IMR-90 (cell line): ENCODE measurements around the gene TMPRSS2. TPM values are rescaled to one million over a fixed set of nuclear protein-coding genes. Genes with fewer than 3 reads are reported as not detected.
A peak's percentile ranks its signal among the peaks of the same experiment; 100 is the strongest.

ENCODE experiments used
- ATAC-seq: fragments of 200-7000 bp; cut with Tn5 transposase; 2 replicates; pipeline ENCODE4 v1.9.1; 2020; ENCODE audit warnings: low read depth, mild to moderate bottlenecking, moderate library complexity
- BruUV-seq: library from RNA; stranded (reverse); fragments of 400-500 nt; replicated peaks from 2 replicates; lab custom pipeline; 2021; lab: Mats Ljungman, UMichigan
- CTCF ChIA-PET: fragments of 300-600 bp; formaldehyde crosslinking; extraction: SDS; loops from one replicate; lab custom pipeline; 2021; ENCODE audit warnings: antibody characterized with exemption; lab: Yijun Ruan, JAX
- POLR2A ChIA-PET: fragments of 300-600 bp; sonication (Branson Sonifier 250); formaldehyde crosslinking; loops from one replicate; lab custom pipeline; 2022; ENCODE audit warnings: antibody characterized with exemption; ENCODE audit not compliant: unreplicated experiment; lab: Charles Lee
- DNase-seq: peaks from one replicate; pipeline ENCODE4 v3.0.0; 2013
- H2AFZ ChIP-seq: replicated peaks from 2 replicates; pipeline ENCODE3; 2013; ENCODE audit warnings: low read length, mild to moderate bottlenecking; ENCODE audit not compliant: poor library complexity
- H2AK5ac ChIP-seq: 2 replicates; pipeline ENCODE4 v1.6.1; 2013; ENCODE audit warnings: low read depth, low read length, inconsistent platforms
- H2AK9ac ChIP-seq: replicated peaks from 2 replicates; pipeline ENCODE3; 2013; ENCODE audit warnings: mild to moderate bottlenecking, low read depth, low read length, moderate library complexity; ENCODE audit not compliant: poor library complexity
- H2BK120ac ChIP-seq: 2 replicates; pipeline ENCODE4 v1.6.1; 2013; ENCODE audit warnings: low read depth, low read length, inconsistent platforms
- H2BK15ac ChIP-seq: 3 replicates; pipeline ENCODE4 v1.6.1; 2013; ENCODE audit warnings: low read depth, low read length, inconsistent platforms
- H2BK20ac ChIP-seq: 2 replicates; pipeline ENCODE4 v1.6.1; 2013; ENCODE audit warnings: low read depth, mild to moderate bottlenecking, inconsistent platforms, low read length, moderate library complexity
- H2BK5ac ChIP-seq: 2 replicates; pipeline ENCODE4 v1.6.1; 2013; ENCODE audit warnings: mild to moderate bottlenecking, low read depth, low read length, inconsistent platforms; ENCODE audit not compliant: poor library complexity, severe bottlenecking
- H3K14ac ChIP-seq: replicated peaks from 2 replicates; pipeline ENCODE4 v1.6.1; 2013; ENCODE audit warnings: low read depth, low read length, inconsistent platforms
- H3K18ac ChIP-seq: 2 replicates; pipeline ENCODE4 v1.6.1; 2013; ENCODE audit warnings: low read depth, low read length, control low read depth
- H3K23ac ChIP-seq: 2 replicates; pipeline ENCODE4 v1.6.1; 2013; ENCODE audit warnings: low read depth, low read length, inconsistent platforms
- H3K27ac ChIP-seq: 2 replicates; pipeline ENCODE4 v1.5.1; 2013; ENCODE audit warnings: mild to moderate bottlenecking, control low read depth, low read length; ENCODE audit not compliant: insufficient read depth
- H3K27me3 ChIP-seq: 2 replicates; pipeline ENCODE4 v1.6.1; 2013; ENCODE audit warnings: low read length; ENCODE audit not compliant: control insufficient read depth, insufficient read depth
- H3K36me3 ChIP-seq: 2 replicates; pipeline ENCODE4 v1.6.1; 2013; ENCODE audit warnings: low read length, mixed read lengths; ENCODE audit not compliant: control insufficient read depth, insufficient read depth
- H3K4ac ChIP-seq: 2 replicates; pipeline ENCODE4 v1.6.1; 2013; ENCODE audit warnings: low read depth, low read length, inconsistent platforms
- H3K4me1 ChIP-seq: 2 replicates; pipeline ENCODE4 v1.6.1; 2013; ENCODE audit warnings: low read length, mixed read lengths; ENCODE audit not compliant: control insufficient read depth, insufficient read depth
- H3K4me2 ChIP-seq: 2 replicates; pipeline ENCODE4 v1.6.1; 2013; ENCODE audit warnings: low read depth, mild to moderate bottlenecking, control low read depth, low read length, moderate library complexity
- H3K4me3 ChIP-seq: 2 replicates; pipeline ENCODE4 v1.5.1; 2013; ENCODE audit warnings: low read depth, mild to moderate bottlenecking, control low read depth, low read length, moderate library complexity; ENCODE audit not compliant: insufficient read depth
- H3K56ac ChIP-seq: 2 replicates; pipeline ENCODE4 v1.6.1; 2013; ENCODE audit warnings: low read length, inconsistent platforms; ENCODE audit not compliant: insufficient read depth; ENCODE audit errors: extremely low read depth
- H3K79me1 ChIP-seq, 2 experiments: 2 replicates each; pipeline ENCODE4 v1.6.1; 2013; ENCODE audit warnings: low read length in 2 of 2, inconsistent platforms in 1 of 2, low read depth in 1 of 2
- H3K9ac ChIP-seq: 2 replicates; pipeline ENCODE4 v1.6.1; 2013; ENCODE audit warnings: low read depth, low read length, control low read depth
- H3K9me1 ChIP-seq: 2 replicates; pipeline ENCODE4 v1.6.1; 2013; ENCODE audit warnings: low read length, inconsistent platforms; ENCODE audit not compliant: insufficient read depth
- H3K9me3 ChIP-seq: 2 replicates; pipeline ENCODE4 v1.6.1; 2013; ENCODE audit warnings: low read length; ENCODE audit not compliant: control insufficient read depth, insufficient read depth
- H4K20me1 ChIP-seq: 2 replicates; pipeline ENCODE4 v1.6.1; 2013; ENCODE audit warnings: low read length, inconsistent platforms; ENCODE audit not compliant: insufficient read depth
- H4K5ac ChIP-seq: 2 replicates; pipeline ENCODE4 v1.6.1; 2013; ENCODE audit warnings: mild to moderate bottlenecking, low read depth, low read length, control low read depth
- H4K8ac ChIP-seq, 2 experiments: 2 replicates each; pipeline ENCODE4 v1.6.1; 2013; ENCODE audit warnings: low read depth in 2 of 2, low read length in 2 of 2, control low read depth in 1 of 2, inconsistent platforms in 1 of 2
- H4K91ac ChIP-seq: 2 replicates; pipeline ENCODE4 v1.6.1; 2013; ENCODE audit warnings: low read depth, low read length, inconsistent platforms; ENCODE audit not compliant: insufficient read depth
- ELK1 ChIP-seq: fragments of 150-350 bp; IDR thresholded peaks from 2 replicates; pipeline ENCODE4 v1.6.1; 2016; ENCODE audit warnings: low read depth, mild to moderate bottlenecking, low read length, moderate library complexity, borderline replicate concordance
- WGBS, 2 experiments: methylation state at CpG; one replicate each; pipeline versions ENCODE4 v1.1.5 to v1.1.7; 2013; ENCODE audit warnings: missing lambda C conversion rate in 2 of 2; ENCODE audit not compliant: insufficient read length in 1 of 2; ENCODE audit errors: extremely low coverage in 2 of 2; 5-methylcytosine and 5-hydroxymethylcytosine counted together
- dilution Hi-C: fragments of 300-500 bp; cut with HindIII; formaldehyde crosslinking; loops from one replicate; pipeline ENCODE4 v1.14.3; 2018; ENCODE audit warnings: low sequenced_read_pairs; ENCODE audit not compliant: unreplicated experiment
- in situ Hi-C: fragments of 300-500 bp; cut with MboI; formaldehyde crosslinking; loops from 3 replicates; pipeline ENCODE4 v1.14.3; 2019; ENCODE audit warnings: low sequenced_read_pairs, inconsistent platforms, mixed read lengths
- intact Hi-C: fragments of 100-400 bp; cut with micrococcal nuclease; formaldehyde crosslinking; loops from 2 replicates; pipeline ENCODE4 v1.10.0; 2022
- polyA plus RNA-seq, 3 experiments: library from polyadenylated mRNA; depleted of rRNA; stranded (reverse); fragments of >200 nt; gene quantifications; 2 replicates each; pipeline ENCODE4 v1.2.3, GENCODE V29; 2012; ENCODE audit warnings: low replicate concordance in 1 of 3
- total RNA-seq: library from RNA; depleted of rRNA; stranded (reverse); fragments of >200 nt; gene quantifications from 2 replicates; pipeline ENCODE4 v1.2.3, GENCODE V29; 2012

Gene TMPRSS2
- total and polyA plus RNA-seq, 2 of the 4 experiments (the other 2 are of a cell fraction): not detected

GRCh38 chr21:41426676-41427404 lies 81.1 kb downstream of the TMPRSS2 start:
- Histone ChIP-seq H3K4ac (no peak overlapping the region), H2AK9ac (peak overlapping the region; percentile 33), H4K8ac (no peak overlapping the region), H2BK120ac (no peak overlapping the region), H2AFZ (peak overlapping the region; percentile 84), H4K20me1 (no peaks in the 10 kb centered on the region), H3K23ac (no peak overlapping the region), H4K5ac (no peak overlapping the region), H3K56ac (no peak overlapping the region), H3K79me1 (no peaks in the 10 kb centered on the region), H3K4me3 (peak overlapping the region; percentile 1; the same call in 1 of the 2 replicates), H3K18ac (no peak overlapping the region), H3K9me1 (peaks cover 3% of the 10 kb centered on the region; the same call in 1 of the 2 replicates), H4K91ac (no peak overlapping the region), H2BK15ac (no peak overlapping the region), H3K4me2 (peak overlapping the region; percentile 89), H3K4me1 (no peaks in the 10 kb centered on the region; the same call in 1 of the 2 replicates), H2AK5ac (no peak overlapping the region), H3K27me3 (peaks cover 21% of the 10 kb centered on the region), H3K36me3 (no peaks in the 10 kb centered on the region), H3K14ac (no peak overlapping the region), H2BK20ac (no peak overlapping the region), H2BK5ac (no peak overlapping the region), H3K9ac (no peak overlapping the region), H3K27ac (no peak overlapping the region), H3K9me3 (no peaks in the 10 kb centered on the region)
- WGBS, 2 experiments: 38% methylated on average over 5 of the region's 41 CpGs; no CpG with 5 or more reads in 1 of the 2 experiments
- dilution Hi-C loops: no loop called here
- no peak for DNase-seq
- BruUV-seq: no TSS peak
- no peak; the same call in 1 of the 2 replicates for ATAC-seq
- intact Hi-C loops: no loop called here
- in situ Hi-C loops: no loop called here
- POLR2A ChIA-PET: no interaction called here
- no peak for TF ChIP-seq ELK1
- CTCF ChIA-PET: interaction anchor here (0.6 kb wide), 1 partner anchor 10 kb away, joined by 3 read pairs; no protein-coding TSS in a partner anchor
